ENCODE results near the gene PRKCB.

- TF ChIP-seq CTCF (IDR thresholded peaks at IDR 0.05; ENCODE audit: low read depth, low read length, missing input control) (no peak), RAD21 (IDR thresholded peaks at IDR 0.05) (no peak), REST (IDR thresholded peaks at IDR 0.05) (no peak), FOXA1 (IDR thresholded peaks at IDR 0.05) (no peak)
Measured at GRCh38 chr16:24131294-24131693, 295.5 kb downstream of the PRKCB start.
